AG04449 (cell line): ENCODE results near the gene NBDY.

Source experiments
- CTCF ChIA-PET: fragments of 350-600 bp; formaldehyde crosslinking; extraction: SDS; loops from one replicate; lab custom pipeline; 2021; ENCODE audit warnings: antibody characterized with exemption; lab: Yijun Ruan, JAX
- POLR2A ChIA-PET: fragments of 400-600, 350-600 bp; formaldehyde crosslinking; extraction: SDS; loops from one replicate; lab custom pipeline; 2020; ENCODE audit warnings: antibody characterized with exemption, inconsistent platforms; lab: Yijun Ruan, JAX
- DNase-seq: peaks from one replicate; pipeline ENCODE4 v3.0.0-alpha.2; 2010; ENCODE audit warnings: low read depth, low spot score
- H3K4me3 ChIP-seq: 2 replicates; pipeline ENCODE4 v1.5.1; 2011; ENCODE audit warnings: low read depth, mild to moderate bottlenecking, control low read depth, low read length
- TF ChIP-seq, protein P1 (sequence below): IDR thresholded peaks from one replicate; pipeline ENCODE4 v1.5.1; 2011; ENCODE audit warnings: mild to moderate bottlenecking, moderate library complexity, low read length, control low read depth, inconsistent platforms; ENCODE audit not compliant: insufficient read depth; ENCODE audit errors: missing control alignments

Gene NBDY

DNA sequence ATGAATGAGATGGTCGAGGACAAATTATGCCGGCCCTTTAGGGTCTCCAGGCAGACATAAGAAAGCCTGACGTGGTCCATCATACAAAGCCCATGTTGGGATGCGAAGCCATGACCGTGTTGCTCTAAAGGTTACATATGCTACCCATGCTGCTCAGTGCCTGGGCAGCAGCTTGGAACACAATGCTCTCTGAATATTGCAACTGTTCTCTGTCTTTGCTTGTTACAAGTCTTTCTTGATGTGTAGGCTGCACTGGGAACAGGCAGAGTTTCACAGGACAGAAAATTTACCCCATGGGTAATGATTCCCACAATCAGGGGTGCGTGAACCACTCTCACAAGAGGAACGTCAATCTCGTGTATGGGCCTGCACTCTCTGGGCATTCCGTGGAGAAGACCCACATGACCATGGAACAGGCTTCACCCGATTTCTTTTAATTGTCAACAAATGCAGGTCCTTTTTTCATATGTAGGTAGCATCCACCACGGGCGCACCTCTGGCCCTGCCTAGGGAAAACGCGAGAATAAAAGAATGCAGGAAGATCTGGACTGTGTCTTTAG is 66.3 kb downstream of the NBDY start:
- ChIA-PET CTCF (interaction anchor here (0.9 to 1.0 kb wide), 2 partner anchors 9 to 182 kb away, joined by 3 read pairs; no protein-coding TSS in a partner anchor), POLR2A (no interaction called here)
- no peak for DNase-seq
- no peak overlapping the region for H3K4me3 ChIP-seq
- TF ChIP-seq, protein P1, sequence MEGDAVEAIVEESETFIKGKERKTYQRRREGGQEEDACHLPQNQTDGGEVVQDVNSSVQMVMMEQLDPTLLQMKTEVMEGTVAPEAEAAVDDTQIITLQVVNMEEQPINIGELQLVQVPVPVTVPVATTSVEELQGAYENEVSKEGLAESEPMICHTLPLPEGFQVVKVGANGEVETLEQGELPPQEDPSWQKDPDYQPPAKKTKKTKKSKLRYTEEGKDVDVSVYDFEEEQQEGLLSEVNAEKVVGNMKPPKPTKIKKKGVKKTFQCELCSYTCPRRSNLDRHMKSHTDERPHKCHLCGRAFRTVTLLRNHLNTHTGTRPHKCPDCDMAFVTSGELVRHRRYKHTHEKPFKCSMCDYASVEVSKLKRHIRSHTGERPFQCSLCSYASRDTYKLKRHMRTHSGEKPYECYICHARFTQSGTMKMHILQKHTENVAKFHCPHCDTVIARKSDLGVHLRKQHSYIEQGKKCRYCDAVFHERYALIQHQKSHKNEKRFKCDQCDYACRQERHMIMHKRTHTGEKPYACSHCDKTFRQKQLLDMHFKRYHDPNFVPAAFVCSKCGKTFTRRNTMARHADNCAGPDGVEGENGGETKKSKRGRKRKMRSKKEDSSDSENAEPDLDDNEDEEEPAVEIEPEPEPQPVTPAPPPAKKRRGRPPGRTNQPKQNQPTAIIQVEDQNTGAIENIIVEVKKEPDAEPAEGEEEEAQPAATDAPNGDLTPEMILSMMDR, result no peak

DNA sequence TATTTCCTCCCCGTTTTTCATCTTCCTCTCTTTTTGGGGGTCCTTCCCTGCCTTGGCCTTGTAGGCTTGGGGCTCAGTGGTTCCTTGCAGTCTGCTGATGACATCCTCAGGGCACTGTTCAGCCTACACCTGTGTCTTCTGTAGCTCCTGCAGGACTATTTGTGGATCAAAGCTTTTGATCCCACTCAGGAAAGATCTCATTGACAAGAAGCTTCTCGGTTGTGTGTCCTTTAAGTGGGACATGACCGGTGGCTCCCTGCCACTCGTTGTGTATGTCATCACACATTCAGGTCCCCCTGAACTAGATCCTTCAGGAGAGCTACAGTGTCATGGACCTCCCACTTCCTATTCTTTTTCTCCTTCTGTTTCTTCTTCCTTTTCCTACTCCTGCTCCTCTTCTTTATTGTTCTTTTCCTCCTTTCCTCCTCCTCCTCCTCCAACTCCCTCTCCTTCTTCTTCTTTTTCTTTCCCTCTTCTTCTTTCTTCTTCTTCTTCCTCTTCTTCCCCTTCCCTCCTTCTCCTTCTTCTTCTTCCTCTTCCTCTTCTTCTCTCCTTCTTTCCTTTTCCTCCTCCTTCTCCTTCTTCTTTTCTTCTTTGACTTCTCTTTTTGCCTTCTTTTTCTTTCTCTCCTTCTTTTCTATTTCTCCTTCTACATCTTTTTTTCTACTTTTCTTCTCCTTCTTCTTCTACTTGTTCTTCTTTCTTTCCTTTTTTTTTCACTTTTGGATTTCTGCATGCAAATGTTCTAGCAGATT is 67.8 kb downstream of the NBDY start:
- POLR2A ChIA-PET, result no interaction called here
- no peak for DNase-seq

DNA sequence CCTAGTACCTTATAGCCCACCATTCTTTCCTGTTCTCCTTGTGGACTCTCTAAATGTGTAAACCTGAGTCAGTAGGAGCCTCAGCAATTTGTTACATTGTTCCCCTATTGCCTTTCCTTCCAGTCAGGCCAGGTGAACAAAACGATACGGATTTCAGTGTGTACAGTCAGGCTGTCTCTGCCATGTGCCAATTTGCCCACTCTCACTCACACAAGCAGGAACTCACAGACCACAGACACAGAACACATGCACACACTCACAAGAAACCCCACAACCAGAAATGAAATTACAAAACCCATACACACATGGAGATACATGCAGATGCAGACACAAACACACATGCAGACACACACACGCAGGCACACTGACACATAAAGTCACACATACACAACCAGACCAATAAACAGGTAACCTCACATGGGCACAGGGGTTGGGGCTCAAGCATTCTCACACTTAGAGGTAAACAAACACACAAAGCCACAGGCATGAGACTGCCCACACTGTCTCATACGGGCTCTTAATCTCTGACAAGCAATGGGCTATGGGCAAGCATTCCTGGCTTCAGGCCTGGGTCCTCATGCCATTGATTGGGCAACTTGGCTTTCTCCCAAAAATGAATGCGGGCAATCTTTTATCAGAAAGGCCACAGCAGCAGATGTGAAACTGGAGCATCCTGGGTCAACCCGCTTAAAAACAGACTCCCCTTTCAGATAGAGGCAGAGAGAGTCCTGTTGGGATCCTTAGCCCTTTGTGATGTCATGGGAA is 68.7 kb downstream of the NBDY start:
- DNase-seq, result no peak

More for the DNA sequence above, 67.8 kb downstream of the NBDY start:
- TF ChIP-seq, protein P1, result no peak
- no peak overlapping the region for H3K4me3 ChIP-seq
- CTCF ChIA-PET, result no interaction called here

GRCh38 chrX:56798339-56798711 is 69.3 kb downstream of the NBDY start:
- no peak overlapping the region for H3K4me3 ChIP-seq
- TF ChIP-seq, protein P1, result no peak
- ChIA-PET CTCF (no interaction called here), POLR2A (no interaction called here)
- DNase-seq, result no peak

More for the DNA sequence above, 68.7 kb downstream of the NBDY start:
- CTCF ChIA-PET, result no interaction called here
- H3K4me3 ChIP-seq, result no peak overlapping the region
- POLR2A ChIA-PET, result no interaction called here
- TF ChIP-seq, protein P1, result no peak

DNA sequence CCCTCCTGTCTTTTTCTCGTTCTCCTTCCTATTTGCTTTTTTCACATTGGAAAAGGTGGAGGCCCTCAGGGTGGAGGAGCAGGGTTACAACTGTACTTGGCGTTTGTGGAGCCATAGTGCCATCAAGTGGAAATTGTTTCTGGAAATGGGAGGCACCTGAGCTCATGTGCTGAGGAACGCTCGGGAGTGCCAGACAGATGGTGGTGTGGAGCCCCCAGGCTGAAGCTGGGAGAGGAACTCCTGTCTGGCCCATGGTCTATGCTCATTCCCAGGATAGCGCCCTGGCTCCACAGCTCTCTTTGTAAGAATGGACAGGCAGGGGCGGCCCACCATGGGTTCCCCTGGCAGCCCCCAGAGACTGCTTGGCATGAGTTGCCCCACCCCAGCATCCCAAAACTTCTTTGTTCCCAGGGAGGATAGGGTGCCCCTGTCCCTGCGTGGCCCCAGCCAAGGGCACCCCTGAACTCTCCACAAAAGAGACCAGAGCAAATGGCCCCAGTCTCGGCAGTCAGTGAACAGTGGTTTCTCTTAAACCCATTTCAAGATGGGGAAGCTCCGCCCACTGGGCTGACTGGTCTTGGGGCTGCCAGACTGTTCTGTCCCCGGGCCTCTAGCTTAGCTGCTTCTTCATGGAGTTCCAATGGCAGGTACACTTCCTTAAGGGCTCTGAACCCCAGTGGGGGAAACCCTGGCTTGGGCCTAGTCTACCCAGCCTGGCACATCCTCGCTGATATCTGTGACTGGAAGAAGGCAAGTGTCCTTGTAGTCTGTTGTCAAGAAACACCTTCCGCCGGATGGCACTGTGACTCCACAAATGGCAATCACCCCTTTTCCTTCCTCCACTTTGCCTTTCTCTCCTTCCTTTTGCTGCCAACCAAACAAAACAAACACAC is 70.1 kb downstream of the NBDY start:
- ChIA-PET CTCF (no interaction called here), POLR2A (no interaction called here)
- TF ChIP-seq, protein P1, result no peak

More for the DNA sequence above, 70.1 kb downstream of the NBDY start:
- no peak for DNase-seq
- no peak overlapping the region for H3K4me3 ChIP-seq
